ENCODE results near the gene POLN. TPM values are rescaled to one million over a fixed set of nuclear protein-coding genes. Genes with fewer than 3 reads are reported as not detected.
"Not testable (repeated sequence)": the region's sequence is repeated elsewhere in the genome, so short reads cannot be mapped to it uniquely, and the experiment has no call there.

The POLN gene
- total RNA-seq, 2 experiments from 2014 or later = 2.1 to 2.3 TPM

DNA sequence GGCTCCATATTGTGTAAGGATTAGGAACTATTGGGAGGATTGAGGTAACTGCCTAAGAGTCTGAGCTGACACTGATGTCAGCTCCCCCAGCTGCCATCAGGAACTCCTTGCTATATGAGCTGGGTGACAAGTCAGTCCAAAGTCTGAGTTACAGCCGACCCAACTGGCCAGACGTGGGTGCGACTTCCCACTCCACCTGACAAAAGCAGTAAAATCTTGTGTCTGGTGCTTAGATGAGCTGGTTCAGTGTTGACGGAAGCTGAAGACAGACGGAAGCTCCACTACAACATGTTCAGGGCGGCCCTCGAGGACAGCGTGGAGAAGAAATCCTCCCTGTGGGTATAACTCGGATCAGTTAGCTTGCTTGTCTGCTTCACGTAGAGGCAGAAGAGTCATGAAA, 205.6 kb downstream of the POLN start:
- no peaks in the 10 kb centered on the region for H3K36me3 ChIP-seq (ENCODE audit: insufficient read depth, low read length)
- H3K4me3 Mint-ChIP-seq = peak overlapping the region; percentile 7
- TF ChIP-seq CTCF (IDR thresholded peaks at IDR 0.05) = no peak
- DNase-seq (no peak), ATAC-seq (ENCODE audit: poor library complexity) (no peak)
- H3K4me1 Mint-ChIP-seq (ENCODE audit: low read depth) = peaks cover 6% of the 10 kb centered on the region
- H3K36me3 Mint-ChIP-seq (ENCODE audit: low read depth) = no peaks in the 10 kb centered on the region
- intact Hi-C loops (cut with DNase I, micrococcal nuclease) = no loop called here
- peaks cover 0 to 2% of the 10 kb centered on the region in 2 experiments for H3K9me3 ChIP-seq (ENCODE audit: control insufficient read depth in 1 of 2, insufficient read depth in 1 of 2, low read length in 2 of 2)
- H3K9me3 Mint-ChIP-seq = no peaks in the 10 kb centered on the region
- peaks cover 47% of the 10 kb centered on the region for H3K27me3 Mint-ChIP-seq
- no peak overlapping the region for H3K27ac ChIP-seq (ENCODE audit: low read depth in 1 of 2, low read length in 2 of 2)
- H3K4me3 ChIP-seq (ENCODE audit: low read length) = no peak overlapping the region
- H3K27ac Mint-ChIP-seq = no peak overlapping the region
- peaks cover 8% of the 10 kb centered on the region for H3K4me1 ChIP-seq (ENCODE audit: insufficient read depth, low read length)
- H3K27me3 ChIP-seq (ENCODE audit: control insufficient read depth in 1 of 2, insufficient read depth in 2 of 2, low read length in 2 of 2) = peaks cover 12 to 15% of the 10 kb centered on the region in 2 experiments
- ChIA-PET POLR2A (no interaction called here), CTCF (no interaction called here)

- H3K27ac Mint-ChIP-seq; intact Hi-C loops (cut with DNase I, micrococcal nuclease); ATAC-seq (ENCODE audit: poor library complexity); H3K9me3 Mint-ChIP-seq; H3K9me3 ChIP-seq (ENCODE audit: control insufficient read depth in 1 of 2, insufficient read depth in 1 of 2, low read length in 2 of 2); H3K4me1 Mint-ChIP-seq (ENCODE audit: low read depth); DNase-seq; POLR2A ChIA-PET; H3K4me3 Mint-ChIP-seq; H3K27me3 ChIP-seq (ENCODE audit: control insufficient read depth in 1 of 2, insufficient read depth in 2 of 2, low read length in 2 of 2); H3K36me3 Mint-ChIP-seq (ENCODE audit: low read depth); H3K27ac ChIP-seq (ENCODE audit: low read depth in 1 of 2, low read length in 2 of 2); H3K36me3 ChIP-seq (ENCODE audit: insufficient read depth, low read length); H3K4me3 ChIP-seq (ENCODE audit: low read length); H3K4me1 ChIP-seq (ENCODE audit: insufficient read depth, low read length): not testable (repeated sequence)
- peaks cover 34% of the 10 kb centered on the region for H3K27me3 Mint-ChIP-seq
- CTCF ChIA-PET = interaction anchor here (0.6 kb wide), 1 partner anchor 57 kb away, joined by 4 read pairs; no protein-coding TSS in a partner anchor
These were observed 210.8 kb downstream of the POLN start for GRCh38 chr4:2031161-2031560.

DNA sequence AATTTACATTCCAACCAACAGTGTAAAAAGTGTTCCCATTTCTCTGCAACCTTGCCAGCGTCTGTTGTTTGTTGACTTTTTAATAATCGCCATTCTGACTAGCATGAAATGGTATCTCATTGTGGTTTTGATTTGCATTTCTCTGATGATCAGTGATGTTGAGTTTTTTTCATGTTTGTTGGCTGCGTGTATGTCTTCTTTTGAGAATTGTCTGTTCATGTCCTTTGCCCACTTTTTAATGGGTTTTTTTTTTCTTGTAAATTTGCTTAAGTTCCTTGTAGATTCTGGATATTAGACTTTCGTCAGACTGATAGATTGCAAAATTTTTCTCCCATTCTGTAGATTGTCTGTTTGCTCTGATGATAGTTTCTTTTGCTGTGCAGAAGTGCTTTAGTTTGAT, 214.8 kb downstream of the POLN start:
- Histone ChIP-seq H3K27me3 (ENCODE audit: control insufficient read depth in 1 of 2, insufficient read depth in 2 of 2, low read length in 2 of 2) (peaks cover 5 to 20% of the 10 kb centered on the region in 2 experiments), H3K9me3 (ENCODE audit: control insufficient read depth in 1 of 2, insufficient read depth in 1 of 2, low read length in 2 of 2) (peaks cover 0 to 14% of the 10 kb centered on the region in 2 experiments)
- H3K4me1 ChIP-seq (ENCODE audit: insufficient read depth, low read length); H3K4me1 Mint-ChIP-seq (ENCODE audit: low read depth); DNase-seq; CTCF ChIA-PET; POLR2A ChIA-PET; H3K27ac ChIP-seq (ENCODE audit: low read depth in 1 of 2, low read length in 2 of 2); H3K36me3 ChIP-seq (ENCODE audit: insufficient read depth, low read length); H3K4me3 ChIP-seq (ENCODE audit: low read length); H3K27ac Mint-ChIP-seq; H3K9me3 Mint-ChIP-seq; H3K4me3 Mint-ChIP-seq; ATAC-seq (ENCODE audit: poor library complexity); H3K36me3 Mint-ChIP-seq (ENCODE audit: low read depth); intact Hi-C loops (cut with DNase I, micrococcal nuclease): not testable (repeated sequence)
- H3K27me3 Mint-ChIP-seq = peaks cover 42% of the 10 kb centered on the region

DNA sequence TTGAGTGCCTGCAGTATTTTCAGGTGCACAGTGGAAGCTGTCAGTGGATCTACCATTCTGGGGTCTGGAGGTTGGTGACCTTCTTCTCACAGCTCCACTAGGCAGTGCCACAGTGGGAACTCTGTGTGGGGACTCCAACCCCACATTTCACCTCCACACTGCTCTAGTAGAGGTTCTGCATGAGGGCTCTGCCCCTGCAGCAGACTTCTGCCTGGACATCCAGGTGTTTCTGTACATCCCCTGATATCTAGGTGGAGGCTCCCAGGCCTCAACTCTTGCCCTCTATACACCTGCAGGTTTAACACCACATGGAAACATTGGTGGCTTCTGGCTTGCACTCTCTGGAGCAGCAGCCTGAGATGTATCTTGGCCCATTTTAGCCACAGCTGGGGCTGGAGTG, 216.1 kb downstream of the POLN start:
- Mint-ChIP-seq H3K36me3 (ENCODE audit: low read depth) (no peaks in the 10 kb centered on the region), H3K27ac (no peak overlapping the region), H3K9me3 (no peaks in the 10 kb centered on the region), H3K27me3 (peaks cover 49% of the 10 kb centered on the region), H3K4me1 (ENCODE audit: low read depth) (no peaks in the 10 kb centered on the region), H3K4me3 (no peak overlapping the region)
- no peak for ATAC-seq (ENCODE audit: poor library complexity)
- no peak overlapping the region for H3K4me3 ChIP-seq (ENCODE audit: low read length)
- ChIA-PET POLR2A (no interaction called here), CTCF (no interaction called here)
- DNase-seq = no peak
- no peak overlapping the region for H3K27ac ChIP-seq (ENCODE audit: low read depth in 1 of 2, low read length in 2 of 2)
- intact Hi-C loops (cut with DNase I, micrococcal nuclease) = no loop called here
- peaks cover 0 to 14% of the 10 kb centered on the region in 2 experiments for H3K9me3 ChIP-seq (ENCODE audit: control insufficient read depth in 1 of 2, insufficient read depth in 1 of 2, low read length in 2 of 2)
- no peaks in the 10 kb centered on the region for H3K36me3 ChIP-seq (ENCODE audit: insufficient read depth, low read length)
- TF ChIP-seq CTCF (IDR thresholded peaks at IDR 0.05) = no peak
- peaks cover 7 to 32% of the 10 kb centered on the region in 2 experiments for H3K27me3 ChIP-seq (ENCODE audit: control insufficient read depth in 1 of 2, insufficient read depth in 2 of 2, low read length in 2 of 2)
- no peaks in the 10 kb centered on the region for H3K4me1 ChIP-seq (ENCODE audit: insufficient read depth, low read length)
